Measurements from ENCODE around the gene LIN28B.

DNA sequence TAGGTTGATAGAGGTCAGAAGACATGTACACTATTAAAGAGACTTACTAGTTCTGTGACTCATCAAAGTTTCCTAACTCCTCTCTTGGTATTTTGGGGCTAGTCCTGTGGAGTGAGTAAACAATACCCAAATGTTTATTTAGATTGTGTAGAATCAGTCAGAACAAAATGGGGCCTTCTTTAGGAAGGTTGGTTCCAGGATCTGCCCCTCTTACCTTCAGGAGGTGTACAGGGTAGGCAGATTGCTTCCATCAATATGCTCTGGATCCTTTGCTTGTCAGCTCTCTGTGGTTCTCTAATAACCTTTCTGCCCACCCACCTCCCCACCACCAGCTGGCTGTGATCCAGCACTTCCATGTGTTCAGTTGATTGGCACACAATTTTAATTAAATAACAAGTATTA lies 115.9 kb downstream of the LIN28B start:
- TF ChIP-seq POLR2AphosphoS5 (IDR thresholded peaks at IDR 0.05) (no peak), POLR2A (IDR thresholded peaks at IDR 0.05) (no peak), EP300 (IDR thresholded peaks at IDR 0.05) (no peak)
- TF ChIP-seq, protein P1, sequence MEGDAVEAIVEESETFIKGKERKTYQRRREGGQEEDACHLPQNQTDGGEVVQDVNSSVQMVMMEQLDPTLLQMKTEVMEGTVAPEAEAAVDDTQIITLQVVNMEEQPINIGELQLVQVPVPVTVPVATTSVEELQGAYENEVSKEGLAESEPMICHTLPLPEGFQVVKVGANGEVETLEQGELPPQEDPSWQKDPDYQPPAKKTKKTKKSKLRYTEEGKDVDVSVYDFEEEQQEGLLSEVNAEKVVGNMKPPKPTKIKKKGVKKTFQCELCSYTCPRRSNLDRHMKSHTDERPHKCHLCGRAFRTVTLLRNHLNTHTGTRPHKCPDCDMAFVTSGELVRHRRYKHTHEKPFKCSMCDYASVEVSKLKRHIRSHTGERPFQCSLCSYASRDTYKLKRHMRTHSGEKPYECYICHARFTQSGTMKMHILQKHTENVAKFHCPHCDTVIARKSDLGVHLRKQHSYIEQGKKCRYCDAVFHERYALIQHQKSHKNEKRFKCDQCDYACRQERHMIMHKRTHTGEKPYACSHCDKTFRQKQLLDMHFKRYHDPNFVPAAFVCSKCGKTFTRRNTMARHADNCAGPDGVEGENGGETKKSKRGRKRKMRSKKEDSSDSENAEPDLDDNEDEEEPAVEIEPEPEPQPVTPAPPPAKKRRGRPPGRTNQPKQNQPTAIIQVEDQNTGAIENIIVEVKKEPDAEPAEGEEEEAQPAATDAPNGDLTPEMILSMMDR (IDR thresholded peaks at IDR 0.05), result no peak
